ENCODE data around the gene KRT85. TPM values are rescaled to one million over a fixed set of nuclear protein-coding genes. Genes with fewer than 3 reads are reported as not detected.

KRT85 gene
- total and polyA plus RNA-seq, 2 donors (not counting 3 experiments of a cell fraction or from before 2014, with no cell fraction given), result not detected

DNA sequence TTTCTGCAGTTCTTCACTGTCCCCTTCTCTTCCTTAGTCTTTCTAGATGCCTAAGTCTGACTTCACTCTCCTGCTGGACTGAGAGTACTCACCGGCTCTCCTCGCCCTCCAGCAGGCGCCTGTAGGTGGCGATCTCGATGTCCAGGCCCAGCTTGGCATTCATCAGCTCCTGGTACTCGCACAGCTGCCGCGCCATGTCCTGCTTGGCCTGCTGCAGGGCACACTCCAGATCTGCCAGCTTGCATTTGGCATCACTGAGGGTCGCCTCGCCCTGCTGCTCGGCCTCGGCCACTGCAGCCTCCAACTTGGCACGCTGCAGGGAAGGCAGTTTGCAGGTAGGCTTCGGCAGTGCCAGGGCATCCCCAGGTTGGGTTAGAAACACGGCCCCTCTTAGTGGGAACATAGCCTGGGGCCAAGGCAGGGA is 13.0 kb upstream of the KRT85 start:
- Histone ChIP-seq H4K20me1 (replicated peaks; ENCODE audit: control insufficient read depth, extremely low read depth, insufficient read depth, low read length) (no peaks in the 10 kb centered on the region), H3K9me1 (replicated peaks; ENCODE audit: control insufficient read depth, extremely low read depth, insufficient read depth, low read length) (no peaks in the 10 kb centered on the region), H3K9me3 (replicated peaks; ENCODE audit: control insufficient read depth, insufficient read depth, low read length) (no peaks in the 10 kb centered on the region), H3K4me1 (ENCODE audit: control insufficient read depth, extremely low read depth, insufficient read depth, low read length) (no peaks in the 10 kb centered on the region), H3K27ac (ENCODE audit: insufficient read depth, low read depth, low read length) (no peak overlapping the region), H3K4me2 (ENCODE audit: insufficient read depth, low read length) (no peak overlapping the region), H3K27me3 (ENCODE audit: control insufficient read depth in 2 of 2, insufficient read depth in 2 of 2, low read length in 2 of 2) (peaks cover 2 to 14% of the 10 kb centered on the region in 2 experiments), H3K9ac (replicated peaks; ENCODE audit: extremely low read depth, insufficient read depth, low read length) (no peak overlapping the region), H3K79me2 (ENCODE audit: control insufficient read depth, insufficient read depth, low read length) (no peaks in the 10 kb centered on the region), H2AFZ (ENCODE audit: low read depth, low read length) (no peak overlapping the region), H3K4me3 (replicated peaks in 1 of 3; ENCODE audit: insufficient read depth in 1 of 3, low read depth in 1 of 3, low read length in 3 of 3) (no peak overlapping the region), H3K36me3 (ENCODE audit: control insufficient read depth in 2 of 2, extremely low read depth in 1 of 2, insufficient read depth in 2 of 2, low read length in 2 of 2) (no peaks in the 10 kb centered on the region)
- TF ChIP-seq FOS (IDR thresholded peaks at IDR 0.05; ENCODE audit: borderline replicate concordance, insufficient read depth, low read length), result no peak
- TF ChIP-seq, protein P1, sequence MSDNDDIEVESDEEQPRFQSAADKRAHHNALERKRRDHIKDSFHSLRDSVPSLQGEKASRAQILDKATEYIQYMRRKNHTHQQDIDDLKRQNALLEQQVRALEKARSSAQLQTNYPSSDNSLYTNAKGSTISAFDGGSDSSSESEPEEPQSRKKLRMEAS (IDR thresholded peaks at IDR 0.05; ENCODE audit: insufficient read depth, insufficient read length), result no peak
- TF ChIP-seq POLR2A (IDR thresholded peaks at IDR 0.05; ENCODE audit: low read depth, low read length), result no peak
- TF ChIP-seq JUN (IDR thresholded peaks at IDR 0.05; ENCODE audit: borderline replicate concordance, insufficient read depth, insufficient read length, low read depth), result no peak
- TF ChIP-seq, protein P2, sequence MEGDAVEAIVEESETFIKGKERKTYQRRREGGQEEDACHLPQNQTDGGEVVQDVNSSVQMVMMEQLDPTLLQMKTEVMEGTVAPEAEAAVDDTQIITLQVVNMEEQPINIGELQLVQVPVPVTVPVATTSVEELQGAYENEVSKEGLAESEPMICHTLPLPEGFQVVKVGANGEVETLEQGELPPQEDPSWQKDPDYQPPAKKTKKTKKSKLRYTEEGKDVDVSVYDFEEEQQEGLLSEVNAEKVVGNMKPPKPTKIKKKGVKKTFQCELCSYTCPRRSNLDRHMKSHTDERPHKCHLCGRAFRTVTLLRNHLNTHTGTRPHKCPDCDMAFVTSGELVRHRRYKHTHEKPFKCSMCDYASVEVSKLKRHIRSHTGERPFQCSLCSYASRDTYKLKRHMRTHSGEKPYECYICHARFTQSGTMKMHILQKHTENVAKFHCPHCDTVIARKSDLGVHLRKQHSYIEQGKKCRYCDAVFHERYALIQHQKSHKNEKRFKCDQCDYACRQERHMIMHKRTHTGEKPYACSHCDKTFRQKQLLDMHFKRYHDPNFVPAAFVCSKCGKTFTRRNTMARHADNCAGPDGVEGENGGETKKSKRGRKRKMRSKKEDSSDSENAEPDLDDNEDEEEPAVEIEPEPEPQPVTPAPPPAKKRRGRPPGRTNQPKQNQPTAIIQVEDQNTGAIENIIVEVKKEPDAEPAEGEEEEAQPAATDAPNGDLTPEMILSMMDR (IDR thresholded peaks at IDR 0.05; ENCODE audit: extremely low read depth in 1 of 2, insufficient read depth in 1 of 2, low read depth in 1 of 2, low read length in 2 of 2), result peak; percentile 51 to 68
- no peak for TF ChIP-seq GATA2 (IDR thresholded peaks at IDR 0.05; ENCODE audit: insufficient read depth, insufficient read length, low read depth, low read length)
- CTCF ChIA-PET, result interaction anchor here (0.8 to 2.8 kb wide), 19 partner anchors 8 to 600 kb away, joined by 3 to 28 read pairs (median 5); no protein-coding TSS in a partner anchor
- dilution Hi-C loops (cut with MboI; ENCODE audit: extremely low pct_ligation_motif_present, low sequenced_read_pairs) (no loop called here), intact Hi-C loops (cut with micrococcal nuclease) (no loop called here)
- POLR2A ChIA-PET, result no interaction called here
- no TSS peak for BruUV-seq (replicated peaks)
- no peak for FAIRE-seq
- peak; percentile 20 for DNase-seq (ENCODE audit: low read depth, low spot score)

Measured in endothelial cell of umbilical vein (primary cell).